Measurements from ENCODE around the gene NINJ2.

Gene NINJ2

DNA sequence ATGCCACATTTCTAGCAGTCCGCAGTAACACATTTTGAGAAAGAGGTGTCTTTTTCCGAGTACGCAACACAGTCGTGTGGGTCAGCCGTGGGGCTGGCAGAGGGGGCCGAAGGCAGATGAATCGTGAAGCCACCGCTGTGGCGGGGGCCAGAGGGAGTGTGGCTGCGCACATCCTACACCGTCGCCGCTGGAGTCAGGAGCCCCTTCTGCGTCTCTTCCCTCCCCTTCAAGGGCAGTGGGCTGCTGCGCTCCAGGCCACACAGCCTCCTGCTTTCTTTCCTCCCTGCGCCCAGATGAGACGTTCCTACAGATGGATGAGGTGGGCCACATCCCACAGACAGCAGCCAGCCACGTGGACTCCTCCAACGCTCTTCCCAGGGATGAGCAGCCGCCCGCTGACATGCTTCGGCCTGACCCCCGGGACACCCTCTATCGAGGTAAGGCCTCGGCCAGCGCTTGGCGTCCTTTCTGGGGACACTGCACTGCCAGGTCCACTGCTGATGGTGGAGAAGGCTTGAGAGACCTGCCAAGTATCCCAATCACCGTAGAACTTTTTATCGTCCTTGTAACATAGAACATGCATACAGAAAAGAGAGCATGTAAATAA, 113.7 kb downstream of the NINJ2 start:
- no peak for DNase-seq (ENCODE audit: low read depth, low spot score)

DNA sequence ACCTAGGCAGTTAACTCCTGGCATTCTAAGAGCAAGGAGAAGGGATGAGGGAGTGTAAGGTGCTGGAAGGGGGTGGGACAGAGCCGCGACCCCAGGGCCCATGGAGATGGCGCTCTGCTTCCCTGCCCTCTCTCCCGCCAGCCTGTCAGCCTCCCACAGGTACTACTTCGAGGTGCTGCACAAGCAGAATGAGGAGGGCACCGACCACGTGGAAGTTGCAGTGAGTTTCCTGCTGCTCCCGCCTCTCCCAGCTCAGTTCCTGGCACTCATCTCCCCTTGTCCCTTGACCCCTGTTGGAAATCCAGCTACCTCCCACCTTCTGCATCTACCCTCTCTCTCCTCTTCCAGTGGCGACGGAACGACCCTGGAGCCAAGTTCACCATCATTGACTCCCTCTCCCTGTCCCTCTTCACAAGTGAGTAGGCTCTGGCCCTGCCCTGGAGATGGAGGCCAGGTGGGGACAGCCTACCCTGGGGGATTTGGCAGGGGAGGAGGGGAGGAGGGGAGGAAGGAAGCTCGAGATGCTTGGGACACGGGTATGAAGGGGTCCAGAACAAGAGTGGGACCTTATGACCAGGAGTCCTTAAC, 115.3 kb downstream of the NINJ2 start:
- no peak for DNase-seq (ENCODE audit: low read depth, low spot score)

- DNase-seq (ENCODE audit: low read depth, low spot score), result no peak
These were observed 116.1 kb downstream of the NINJ2 start for GRCh38 chr12:546920-547845.

DNA sequence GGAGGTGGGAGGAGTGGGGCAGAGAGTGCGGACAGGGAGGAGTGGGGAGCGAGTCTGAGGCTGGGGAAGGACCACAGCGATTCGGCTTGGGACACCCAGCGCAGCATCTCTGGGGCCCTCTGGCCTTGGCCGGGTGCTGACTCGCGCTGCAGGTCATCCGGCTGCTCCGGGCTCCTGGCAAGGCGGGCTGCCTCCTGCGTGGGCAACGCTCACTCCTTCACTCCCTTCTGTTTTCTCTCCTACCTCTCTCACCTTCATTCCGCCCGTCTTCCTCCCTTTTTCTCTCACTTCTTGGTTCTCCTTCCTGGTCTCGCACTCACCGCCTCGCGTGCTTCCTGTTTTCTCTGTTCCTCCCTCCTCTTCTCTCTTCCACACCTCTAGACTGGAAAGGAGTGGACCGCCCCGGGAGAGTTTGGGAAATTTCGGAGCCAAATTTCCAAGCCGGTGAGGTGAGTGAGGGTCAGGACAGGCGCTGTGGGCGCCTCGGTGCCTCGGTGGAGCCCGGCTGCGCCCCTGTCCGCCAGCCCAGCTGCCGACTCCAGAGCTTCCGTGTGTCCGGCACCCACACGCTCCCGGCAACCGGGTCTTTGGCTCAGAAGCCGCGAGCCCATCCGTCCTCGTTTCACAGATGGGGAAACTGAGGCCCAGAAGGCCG, 116.9 kb downstream of the NINJ2 start:
- DNase-seq (ENCODE audit: low read depth, low spot score), result no peak

DNA sequence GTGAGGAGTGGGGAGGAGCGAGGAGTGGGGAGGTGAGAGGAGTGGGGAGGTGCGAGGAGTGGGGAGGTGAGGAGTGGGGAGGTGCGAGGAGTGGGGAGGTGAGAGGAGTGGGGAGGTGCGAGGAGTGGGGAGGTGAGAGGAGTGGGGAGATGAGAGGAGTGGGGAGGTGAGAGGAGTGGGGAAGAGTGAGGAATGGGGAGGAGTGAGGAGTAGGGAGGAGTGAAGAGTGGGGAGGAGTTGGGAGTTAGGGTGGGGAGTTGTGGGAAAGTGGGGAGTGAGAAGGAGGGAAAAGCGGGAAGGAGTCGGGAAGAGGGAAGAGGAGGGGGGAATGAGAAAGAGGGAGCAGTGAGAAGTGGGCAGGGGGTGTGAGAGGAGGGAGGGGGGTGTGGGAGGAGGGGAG, 117.4 kb downstream of the NINJ2 start:
- no peak for DNase-seq (ENCODE audit: low read depth, low spot score)

DNA sequence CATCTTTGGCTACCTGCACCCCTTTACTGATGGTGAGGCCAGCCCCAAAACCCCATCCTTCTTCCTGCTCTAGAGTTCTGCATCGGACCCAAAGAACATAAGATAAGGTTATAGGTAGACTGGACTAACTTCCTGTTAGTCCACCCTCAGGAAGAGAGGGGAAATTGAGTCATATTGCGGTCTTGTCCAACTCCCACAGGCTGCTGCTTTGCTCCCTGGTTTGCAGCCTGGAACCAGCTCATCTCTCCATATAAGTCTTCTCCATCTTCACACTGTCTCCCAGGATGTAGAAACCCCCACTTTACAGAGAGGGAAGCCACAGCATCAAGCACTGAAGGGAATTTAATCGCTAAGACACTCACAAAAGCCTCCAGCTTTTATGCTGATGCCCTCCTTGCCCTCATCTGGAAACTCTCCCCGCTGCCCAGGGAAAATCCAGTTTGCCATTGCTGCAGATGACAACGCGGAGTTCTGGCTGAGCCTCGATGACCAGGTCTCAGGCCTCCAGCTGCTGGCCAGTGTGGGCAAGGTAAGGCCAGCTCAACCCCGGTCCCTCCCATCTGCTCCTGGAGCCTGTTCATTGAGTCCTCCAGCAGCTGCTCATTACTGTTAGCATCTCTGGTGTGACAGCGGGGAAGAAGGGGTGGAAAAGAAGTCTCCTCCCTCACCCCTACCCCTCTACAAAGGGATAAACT, 118.2 kb downstream of the NINJ2 start:
- no peak for DNase-seq (ENCODE audit: low read depth, low spot score)

DNA sequence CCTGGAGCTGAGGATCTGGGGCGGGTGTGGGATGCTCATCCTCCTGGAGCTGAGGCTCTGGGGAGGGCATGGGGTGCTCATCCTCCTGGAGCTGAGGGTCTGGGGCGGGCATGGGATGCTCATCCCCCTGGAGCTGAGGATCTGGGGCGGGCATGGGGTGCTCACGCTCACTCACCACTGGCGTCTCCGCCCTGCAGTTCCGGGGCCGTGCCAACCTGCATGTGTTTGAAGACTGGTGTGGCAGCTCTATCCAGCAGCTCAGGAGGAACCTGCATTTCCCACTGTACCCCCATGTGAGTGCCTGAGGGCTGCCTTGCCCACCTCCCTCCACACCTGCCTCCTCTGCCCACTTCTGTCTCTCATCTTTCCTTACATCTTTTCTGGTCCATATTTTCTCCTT, 119.1 kb downstream of the NINJ2 start:
- DNase-seq (ENCODE audit: low read depth, low spot score), result no peak

DNA sequence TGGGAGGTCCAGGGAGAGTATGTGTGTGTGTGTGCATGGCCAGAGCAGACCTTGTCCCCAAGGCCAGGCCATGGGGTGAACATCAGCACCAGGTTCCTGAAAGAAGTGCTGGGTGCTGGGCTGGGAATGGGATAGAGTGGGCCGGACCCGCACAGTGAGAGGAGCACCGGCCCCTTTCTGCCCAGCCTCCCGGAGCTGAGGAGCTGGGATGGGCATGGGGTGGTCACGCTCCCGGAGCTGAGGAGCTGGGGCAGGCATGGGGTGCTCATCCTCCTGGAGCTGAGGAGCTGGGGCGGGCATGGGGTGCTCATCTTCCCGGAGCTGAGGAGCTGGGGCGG, 120.2 kb downstream of the NINJ2 start:
- no peak for DNase-seq (ENCODE audit: low read depth, low spot score)

DNA sequence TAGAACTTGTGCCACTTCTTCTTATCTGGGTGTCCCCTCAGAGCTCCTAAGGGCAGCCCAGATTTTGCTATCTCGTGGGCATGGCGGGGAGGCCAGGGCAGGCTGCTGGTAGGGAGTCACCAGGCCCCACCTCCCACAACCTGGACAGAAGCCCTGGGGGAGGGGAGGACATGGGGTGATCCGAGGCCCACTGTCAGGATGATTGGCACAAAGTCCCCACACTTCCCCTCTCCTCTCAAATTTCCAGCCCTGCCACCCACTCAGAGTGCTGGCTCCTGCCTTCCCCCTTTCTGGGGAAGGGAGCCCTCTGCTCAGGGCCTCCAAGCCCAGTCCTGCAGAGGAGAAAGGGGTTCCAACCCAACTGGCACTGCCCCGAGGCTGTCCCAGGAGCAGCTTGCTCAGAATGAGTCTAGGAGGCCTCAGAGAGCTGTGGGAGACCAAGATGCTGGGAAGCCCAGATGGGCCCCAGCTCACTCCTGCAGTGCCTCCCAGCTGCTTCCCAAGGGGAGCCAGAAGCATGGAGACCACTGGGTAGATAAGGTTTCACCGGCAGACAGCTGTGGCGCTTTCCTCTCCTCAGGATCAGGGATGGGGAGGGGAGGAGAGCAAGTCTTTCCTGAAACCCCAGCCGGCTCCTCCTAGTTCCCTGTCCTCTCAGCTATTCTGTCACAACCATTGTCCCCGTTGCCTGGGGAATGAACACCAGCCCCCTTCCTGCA, 120.7 kb downstream of the NINJ2 start:
- DNase-seq (ENCODE audit: low read depth, low spot score), result no peak

- no peak for DNase-seq (ENCODE audit: low read depth, low spot score)
These were observed 121.4 kb downstream of the NINJ2 start for GRCh38 chr12:541676-542324.

DNA sequence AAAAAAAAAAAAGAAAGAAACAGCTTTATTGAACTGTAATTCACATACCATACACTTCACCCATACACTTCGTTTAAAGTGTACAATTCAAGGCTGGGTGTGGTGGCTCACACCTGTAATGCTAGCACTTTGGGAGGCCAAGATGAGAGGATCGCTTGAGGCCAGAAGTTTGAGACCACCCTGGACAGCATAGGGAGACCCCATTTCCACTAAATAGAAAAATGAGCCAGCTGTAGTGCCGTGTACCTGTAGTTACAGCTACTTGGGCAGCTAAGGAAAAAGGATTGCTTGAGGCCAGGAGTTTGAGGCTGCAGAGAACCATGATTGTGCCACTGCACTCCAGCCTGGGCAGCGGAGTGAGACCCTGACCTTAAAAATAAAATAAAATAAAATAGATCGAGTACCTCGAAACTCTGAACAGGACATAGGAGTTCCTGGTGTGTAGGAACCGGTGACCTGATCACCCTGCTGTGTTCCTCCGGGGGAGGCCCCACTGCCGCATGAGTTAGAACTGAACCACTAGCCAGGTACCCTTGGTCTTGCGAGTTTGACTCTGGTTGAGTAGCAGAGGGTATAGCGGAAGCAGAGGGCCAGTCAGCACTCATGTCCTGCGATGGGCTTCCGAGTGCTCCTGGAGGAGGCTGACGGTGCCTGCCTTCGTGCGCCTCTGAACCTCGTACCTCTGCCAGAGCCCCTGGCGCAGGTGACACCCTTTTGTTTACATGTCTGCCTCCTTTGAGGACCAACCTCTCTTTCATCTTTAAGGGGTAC, 123.5 kb downstream of the NINJ2 start:
- no peak for DNase-seq (ENCODE audit: low read depth, low spot score)

DNA sequence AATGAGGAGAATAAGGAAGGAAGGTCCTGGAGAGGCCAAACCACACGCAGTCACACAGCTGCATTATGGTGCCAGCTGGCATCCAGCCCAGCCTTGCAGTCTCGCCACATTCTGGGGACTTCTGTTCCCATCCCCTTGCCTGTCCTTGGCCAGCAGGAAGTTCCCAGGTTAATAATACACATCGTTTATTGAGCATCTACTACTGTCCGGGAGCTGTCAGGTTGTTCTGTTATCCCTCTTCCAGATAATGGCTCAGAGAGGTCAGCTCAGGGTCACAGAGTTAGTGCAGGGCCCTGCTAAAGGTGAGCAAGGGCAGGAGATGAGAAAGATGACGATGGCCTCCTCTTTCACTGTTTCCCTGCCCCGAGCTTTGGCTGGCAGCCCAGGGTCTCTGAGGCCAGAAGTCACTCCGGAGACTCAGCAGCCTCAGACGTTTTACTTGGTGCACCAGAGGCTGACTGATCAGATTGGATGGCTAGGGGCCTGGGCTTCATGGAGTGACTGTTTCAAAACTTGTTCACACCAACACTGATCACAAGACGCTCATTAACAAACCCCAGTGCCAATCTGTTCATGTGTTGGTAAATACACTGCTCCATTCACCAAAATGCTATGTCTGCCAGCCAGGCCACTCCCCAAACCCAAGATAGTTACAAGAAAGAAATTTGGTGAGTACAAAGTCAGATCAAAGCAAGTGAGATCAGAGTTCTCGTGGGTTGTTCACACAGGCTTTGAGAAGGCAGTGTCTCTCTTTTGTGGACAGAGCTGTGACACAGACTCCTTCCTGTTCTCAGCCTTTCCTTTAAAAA, 124.3 kb downstream of the NINJ2 start:
- DNase-seq (ENCODE audit: low read depth, low spot score), result no peak

- DNase-seq (ENCODE audit: low read depth, low spot score), result no peak
These were observed 125.5 kb downstream of the NINJ2 start for GRCh38 chr12:537772-538171.

GRCh38 chr12:536751-537245, 126.4 kb downstream of the NINJ2 start:
- DNase-seq (ENCODE audit: low read depth, low spot score), result no peak

- DNase-seq (ENCODE audit: low read depth, low spot score), result no peak
These were observed 127.8 kb downstream of the NINJ2 start for GRCh38 chr12:535396-535795.

GRCh38 chr12:534216-534615, 129.0 kb downstream of the NINJ2 start:
- no peak for DNase-seq (ENCODE audit: low read depth, low spot score)

DNA sequence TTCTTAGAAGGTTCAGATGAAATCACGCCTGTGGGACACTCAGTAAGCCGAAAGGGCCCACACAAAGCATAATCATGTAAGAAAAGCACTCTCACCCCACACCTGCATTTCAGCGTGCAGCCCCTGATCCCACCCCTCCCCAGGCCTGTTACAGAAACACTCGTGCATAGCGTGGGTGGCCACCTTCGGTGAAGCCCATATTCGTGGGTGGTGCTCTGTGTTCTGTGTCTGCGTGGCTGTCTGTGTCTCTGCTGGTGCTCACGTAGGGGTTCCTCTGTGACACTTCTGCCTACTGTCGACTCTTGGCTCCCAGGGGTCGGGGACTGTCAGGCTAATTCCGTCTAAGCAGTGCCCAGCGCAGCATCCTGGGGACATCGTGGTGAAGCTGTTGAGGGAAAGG, 129.5 kb downstream of the NINJ2 start:
- DNase-seq (ENCODE audit: low read depth, low spot score), result no peak

DNA sequence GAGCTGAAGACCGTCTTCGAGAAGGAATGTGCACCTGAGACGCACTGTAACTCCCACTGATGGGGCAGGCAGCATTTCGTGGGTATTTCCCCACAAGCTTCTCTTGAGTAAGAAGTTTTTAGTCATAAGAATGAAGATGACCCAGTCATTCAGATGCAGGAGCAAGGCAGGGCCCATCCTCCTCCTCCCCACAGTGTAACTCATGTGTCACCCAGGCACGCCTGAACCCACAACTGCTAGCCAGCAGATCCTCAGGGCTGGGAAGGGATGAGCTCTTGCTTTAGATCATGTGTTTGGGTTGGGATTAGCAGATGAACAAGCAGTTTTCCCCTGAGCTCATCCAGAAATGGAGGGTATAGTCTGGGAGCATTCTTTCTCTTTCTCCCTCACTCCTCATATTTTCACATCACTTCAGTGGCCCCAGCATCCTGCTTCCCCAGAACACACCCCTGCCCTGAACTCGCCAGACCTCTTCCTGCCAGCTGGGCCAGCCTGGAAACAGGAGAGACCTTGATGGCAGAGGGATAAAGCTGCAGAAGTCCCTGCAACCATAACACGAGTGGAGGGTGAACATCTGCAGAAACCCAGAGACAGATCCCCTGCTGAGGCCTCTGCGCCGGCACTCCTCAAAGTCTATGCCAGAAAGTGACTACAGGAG, 130.2 kb downstream of the NINJ2 start:
- DNase-seq (ENCODE audit: low read depth, low spot score), result no peak

Measured in brain pericyte (primary cell).